Stomach (tissue), 9 donors: ENCODE data around the gene ST8SIA4. TPM values are rescaled to one million over a fixed set of nuclear protein-coding genes. Genes with fewer than 3 reads are reported as not detected.

Experiments
- DNase-seq, 2 donors: peaks; one replicate each; pipeline versions ENCODE4 v3.0.0 to v3.0.0-alpha.2; 2013 to 2019
- H3K27ac ChIP-seq, 5 donors: fragments of 200-600 bp in 4 of 5; sonication (generic) in 4 of 5; one replicate each; pipeline ENCODE4 v1.5.1; 2013 to 2019; ENCODE audit warnings: mild to moderate bottlenecking in 1 of 5, moderate library complexity in 1 of 5
- H3K27me3 ChIP-seq, 3 donors: fragments of 200-600 bp; sonication (generic); one replicate each; pipeline ENCODE4 v1.5.1; 2017 to 2019; ENCODE audit warnings: mixed run types in 1 of 3
- H3K36me3 ChIP-seq, 4 donors: fragments of 200-600 bp; sonication (generic); 1 replicate in 3 of 4; 2 replicates in 1 of 4; pipeline ENCODE4 v1.5.1; 2016 to 2019
- H3K4me1 ChIP-seq, 4 donors: fragments of 200-600 bp; sonication (generic); one replicate each; pipeline ENCODE4 v1.5.1; 2016 to 2019
- H3K4me3 ChIP-seq, 4 donors: fragments of 200-600 bp; sonication (generic) in 3 of 4; one replicate each; pipeline ENCODE4 v1.5.1; 2016 to 2019; ENCODE audit warnings: mild to moderate bottlenecking in 1 of 4
- H3K9me3 ChIP-seq, 4 donors: fragments of 200-600 bp; sonication (generic); one replicate each; pipeline ENCODE4 v1.5.1; 2016 to 2019
- EP300 ChIP-seq: sonication (generic); formaldehyde crosslinking; IDR thresholded peaks from one replicate; pipeline ENCODE4 v1.6.1; 2017; ENCODE audit warnings: antibody characterized with exemption
- POLR2A ChIP-seq, 4 donors: fragments of 450-650 bp; IDR thresholded peaks; one replicate each; pipeline ENCODE4 v1.6.1; 2016; ENCODE audit warnings: antibody characterized with exemption in 4 of 4, control low read depth in 2 of 4, mild to moderate bottlenecking in 1 of 4, moderate library complexity in 1 of 4
- POLR2AphosphoS5 ChIP-seq, 3 donors: sonication (generic); formaldehyde crosslinking; IDR thresholded peaks; one replicate each; pipeline ENCODE4 v1.6.1; 2016; ENCODE audit warnings: antibody characterized with exemption in 3 of 3
- WGBS, 5 donors: extraction: QIAGEN DNeasy Blood & Tissue Kit in 3 of 5; methylation state at CpG; one replicate each; pipeline versions ENCODE4 v1.1.5 to v1.1.7; 2013 to 2018; 5-methylcytosine and 5-hydroxymethylcytosine counted together
- intact Hi-C: fragments of 100-400 bp; cut with DNase I; formaldehyde crosslinking; loops from one replicate; pipeline ENCODE4 v1.15.1; 2023; ENCODE audit warnings: low total_unique reads
- polyA plus RNA-seq, 3 donors: library from polyadenylated mRNA; stranded (reverse); fragments of 200-250 nt; gene quantifications; one replicate each; pipeline ENCODE4 v1.2.3, GENCODE V29; 2013
- total RNA-seq, 5 donors: library from RNA; depleted of rRNA; stranded (reverse); fragments of >200 nt; gene quantifications; one replicate each; pipeline versions ENCODE4 v1.1.0 to v1.2.3, GENCODE V29; 2014 to 2016
- TF ChIP-seq, protein P1 (sequence below), 7 experiments: fragments of 450-650 bp in 4 of 7; fragments of 200-600 bp in 3 of 7; sonication (generic) in 3 of 7; IDR thresholded peaks; one replicate each; pipeline ENCODE4 v1.5.1; 2016 to 2019; ENCODE audit warnings: antibody characterized with exemption in 7 of 7, control low read depth in 2 of 7, mild to moderate bottlenecking in 1 of 7
- donor health status: healthy with polysubstance abuse.
- donor health status: Bipolar disorder and iron deficiency.
- donor health status: healthy.

Gene ST8SIA4
- total and polyA plus RNA-seq, 8 donors, result 0.29 to 7.7 (median 1.9) TPM

DNA sequence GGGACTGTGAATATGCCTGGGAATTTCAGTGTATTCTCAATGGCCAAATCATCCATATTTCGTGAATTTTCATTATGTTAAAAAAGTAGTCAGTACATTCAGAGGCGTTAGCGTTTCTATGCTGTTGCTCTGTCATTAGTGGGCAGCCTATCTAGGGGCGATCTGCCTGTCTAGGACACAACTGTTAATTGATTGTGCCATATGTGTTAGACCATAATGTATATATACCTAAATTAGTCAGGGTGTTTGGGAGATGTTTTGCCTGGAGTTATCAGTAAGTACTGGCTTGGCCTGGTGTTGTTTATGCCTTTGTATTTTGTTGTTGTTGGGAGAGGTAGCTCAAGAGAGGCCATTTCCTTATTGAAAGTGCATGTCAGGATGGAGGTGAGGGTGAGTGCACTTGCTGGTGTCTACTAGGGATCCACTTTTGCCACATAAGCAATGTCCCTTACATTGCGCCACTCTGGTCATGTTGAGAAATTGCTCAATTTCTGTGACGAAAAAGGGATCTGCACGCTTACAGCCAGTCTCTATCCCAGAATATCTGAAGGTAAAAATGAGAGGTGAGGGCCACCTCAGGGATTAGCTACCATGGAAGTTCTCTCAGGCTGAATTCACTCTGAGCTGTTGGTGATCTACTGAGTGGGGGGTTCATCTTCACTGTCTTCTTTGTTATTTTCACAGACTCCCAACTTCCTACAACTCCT, 123.3 kb downstream of the ST8SIA4 start:
- no peaks in the 10 kb centered on the region for H3K9me3 ChIP-seq
- no peaks in the 10 kb centered on the region for H3K4me1 ChIP-seq
- peak in 1 of 3 donors; percentile 8 for TF ChIP-seq POLR2AphosphoS5 (IDR thresholded peaks at IDR 0.05)
- TF ChIP-seq, protein P1, sequence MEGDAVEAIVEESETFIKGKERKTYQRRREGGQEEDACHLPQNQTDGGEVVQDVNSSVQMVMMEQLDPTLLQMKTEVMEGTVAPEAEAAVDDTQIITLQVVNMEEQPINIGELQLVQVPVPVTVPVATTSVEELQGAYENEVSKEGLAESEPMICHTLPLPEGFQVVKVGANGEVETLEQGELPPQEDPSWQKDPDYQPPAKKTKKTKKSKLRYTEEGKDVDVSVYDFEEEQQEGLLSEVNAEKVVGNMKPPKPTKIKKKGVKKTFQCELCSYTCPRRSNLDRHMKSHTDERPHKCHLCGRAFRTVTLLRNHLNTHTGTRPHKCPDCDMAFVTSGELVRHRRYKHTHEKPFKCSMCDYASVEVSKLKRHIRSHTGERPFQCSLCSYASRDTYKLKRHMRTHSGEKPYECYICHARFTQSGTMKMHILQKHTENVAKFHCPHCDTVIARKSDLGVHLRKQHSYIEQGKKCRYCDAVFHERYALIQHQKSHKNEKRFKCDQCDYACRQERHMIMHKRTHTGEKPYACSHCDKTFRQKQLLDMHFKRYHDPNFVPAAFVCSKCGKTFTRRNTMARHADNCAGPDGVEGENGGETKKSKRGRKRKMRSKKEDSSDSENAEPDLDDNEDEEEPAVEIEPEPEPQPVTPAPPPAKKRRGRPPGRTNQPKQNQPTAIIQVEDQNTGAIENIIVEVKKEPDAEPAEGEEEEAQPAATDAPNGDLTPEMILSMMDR (IDR thresholded peaks at IDR 0.05), result no peak
- H3K27me3 ChIP-seq, result no peaks in the 10 kb centered on the region
- no peak overlapping the region for H3K4me3 ChIP-seq
- no peak for DNase-seq
- WGBS, 5 donors, result 92 to 97% (median 93%) methylated on average over 7 of the region's 7 CpGs
- no peaks in the 10 kb centered on the region for H3K36me3 ChIP-seq
- H3K27ac ChIP-seq, result peak overlapping the region in 3 of 5 donors; percentile 25 to 60 (median 49)
- intact Hi-C loops, result no loop called here

DNA sequence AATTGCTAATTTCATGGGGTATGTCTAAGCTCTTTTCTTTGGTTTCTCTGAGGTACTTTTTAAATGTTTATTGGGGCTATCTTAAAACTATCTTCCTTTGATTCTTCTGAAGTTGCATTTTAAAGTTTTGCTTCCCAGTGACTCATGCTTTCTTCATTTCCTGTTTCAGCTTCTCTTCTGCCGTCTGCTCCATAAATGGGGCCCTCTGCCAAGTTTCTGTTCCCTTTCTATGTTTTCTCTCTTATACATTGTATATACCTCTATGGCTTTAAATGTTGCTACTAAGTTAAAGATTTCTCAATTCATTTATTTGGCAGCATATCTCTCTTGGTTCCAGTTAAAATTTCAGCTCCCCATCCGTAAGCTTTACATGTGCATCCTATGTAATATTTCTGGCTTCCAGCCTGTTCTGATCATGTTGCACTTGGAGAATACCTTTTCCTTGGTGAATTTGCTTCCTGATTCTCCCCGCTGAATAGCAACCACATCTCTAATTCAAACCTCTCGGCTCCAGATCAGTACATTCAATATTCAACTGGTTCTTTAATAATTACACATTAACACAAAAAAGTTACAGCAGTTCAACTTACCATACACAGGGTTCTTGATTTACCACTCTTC, 125.3 kb downstream of the ST8SIA4 start:
- intact Hi-C loops, result no loop called here
- H3K27me3 ChIP-seq, result no peaks in the 10 kb centered on the region
- peak in 1 of 2 donors; percentile 66 for DNase-seq
- TF ChIP-seq, protein P1 (IDR thresholded peaks at IDR 0.05), result no peak
- TF ChIP-seq POLR2AphosphoS5 (IDR thresholded peaks at IDR 0.05), result no peak
- TF ChIP-seq EP300, result no peak
- no peak for TF ChIP-seq POLR2A (IDR thresholded peaks at IDR 0.05)
- peak overlapping the region in 2 of 5 donors; percentile 21 to 33 for H3K27ac ChIP-seq
- WGBS, 5 donors, result 55 to 60% (median 56%) methylated on average over 4 of the region's 4 CpGs
- no peaks in the 10 kb centered on the region for H3K4me1 ChIP-seq
- no peaks in the 10 kb centered on the region for H3K36me3 ChIP-seq
- no peaks in the 10 kb centered on the region for H3K9me3 ChIP-seq
- no peak overlapping the region for H3K4me3 ChIP-seq

DNA sequence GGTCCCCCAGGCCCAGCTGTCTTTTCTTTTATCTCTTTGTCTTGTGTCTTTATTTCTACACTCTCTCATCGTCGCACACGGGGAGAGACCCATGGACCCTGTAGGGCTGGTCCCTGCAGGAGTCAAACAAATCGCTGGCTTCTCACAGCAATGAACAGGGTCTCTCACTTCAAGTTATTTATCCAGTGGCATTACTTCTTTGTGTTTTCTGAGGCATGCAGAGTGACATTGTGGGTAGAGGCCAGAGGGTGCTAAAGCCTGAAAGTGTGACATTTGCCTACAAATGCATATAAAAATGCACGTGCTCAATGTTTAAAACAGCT, 127.6 kb downstream of the ST8SIA4 start:
- intact Hi-C loops, result no loop called here
- no peak for DNase-seq
- no peaks in the 10 kb centered on the region for H3K9me3 ChIP-seq

DNA sequence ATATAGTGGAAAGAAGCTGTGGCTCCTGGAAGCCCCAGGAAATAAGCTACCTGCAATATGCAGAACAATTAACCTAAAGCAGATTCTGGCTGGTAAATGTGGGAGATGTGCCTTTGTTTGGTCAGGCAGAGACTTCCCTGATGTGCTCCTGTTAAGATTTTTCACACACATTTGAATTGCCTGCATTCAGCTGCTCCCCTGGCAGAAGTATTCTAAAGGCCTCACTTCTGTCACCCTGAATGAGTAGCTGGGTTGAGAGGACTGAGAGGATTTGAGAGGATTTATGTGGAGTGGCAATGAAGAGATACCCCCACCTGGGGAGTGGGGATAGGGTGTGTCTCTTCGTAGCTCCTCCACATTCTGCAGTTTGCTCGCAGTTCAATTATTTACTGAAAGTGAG, 130.5 kb downstream of the ST8SIA4 start:
- 29 to 55% (median 48%) methylated on average over 2 of the region's 2 CpGs for WGBS, 5 donors
- DNase-seq, result no peak
- no peaks in the 10 kb centered on the region for H3K9me3 ChIP-seq
- no peaks in the 10 kb centered on the region for H3K36me3 ChIP-seq
- H3K27me3 ChIP-seq, result no peaks in the 10 kb centered on the region
- intact Hi-C loops, result no loop called here
- no peak overlapping the region for H3K4me3 ChIP-seq
- no peaks in the 10 kb centered on the region for H3K4me1 ChIP-seq
- H3K27ac ChIP-seq, result no peak overlapping the region
- TF ChIP-seq POLR2AphosphoS5 (IDR thresholded peaks at IDR 0.05), result no peak
- TF ChIP-seq, protein P1 (IDR thresholded peaks at IDR 0.05), result no peak
- TF ChIP-seq POLR2A (IDR thresholded peaks at IDR 0.05), result no peak
- TF ChIP-seq EP300, result no peak

More for the DNA sequence above, 127.6 kb downstream of the ST8SIA4 start:
- Histone ChIP-seq H3K4me3 (no peak overlapping the region), H3K27me3 (no peaks in the 10 kb centered on the region), H3K36me3 (no peaks in the 10 kb centered on the region), H3K27ac (no peak overlapping the region), H3K4me1 (no peaks in the 10 kb centered on the region)
- TF ChIP-seq, protein P1 (IDR thresholded peaks at IDR 0.05), result no peak
- TF ChIP-seq POLR2AphosphoS5 (IDR thresholded peaks at IDR 0.05) (no peak), EP300 (no peak), POLR2A (IDR thresholded peaks at IDR 0.05) (no peak)
- WGBS, 5 donors, result 87 to 96% (median 94%) methylated on average over 5 of the region's 5 CpGs
